Neuron (in vitro differentiated cells): ENCODE measurements around the gene JAKMIP2.
"Not testable (repeated sequence)": the region's sequence is repeated elsewhere in the genome, so short reads cannot be mapped to it uniquely, and the experiment has no call there.

Experiments used
- H2AFZ ChIP-seq: one replicate; pipeline ENCODE4 v1.6.1; 2013; ENCODE audit warnings: low read depth, mild to moderate bottlenecking, inconsistent platforms, low read length, moderate library complexity
- H3K27me3 ChIP-seq: one replicate; pipeline ENCODE4 v1.6.1; 2013; ENCODE audit warnings: low read length; ENCODE audit not compliant: insufficient read depth
- H3K36me3 ChIP-seq: one replicate; pipeline ENCODE4 v1.6.1; 2013; ENCODE audit warnings: low read length; ENCODE audit not compliant: insufficient read depth
- H3K4me1 ChIP-seq: one replicate; pipeline ENCODE4 v1.6.1; 2013; ENCODE audit warnings: low read length; ENCODE audit not compliant: insufficient read depth
- H3K4me3 ChIP-seq: 2 replicates; pipeline ENCODE4 v1.5.1; 2013; ENCODE audit warnings: mild to moderate bottlenecking, low read length, moderate library complexity
- H3K9me3 ChIP-seq: one replicate; pipeline ENCODE4 v1.6.1; 2013; ENCODE audit warnings: low read length

Gene JAKMIP2

GRCh38 chr5:147782110-147783028, at the start of gene JAKMIP2:
Gene JAKMIP2, minus strand, starts transcription at chr5:147782728. Its CDS starts 110,922 bp downstream, at chr5:147671806.
- Histone ChIP-seq H3K27me3 (no peaks in the 10 kb centered on the region), H3K9me3 (no peaks in the 10 kb centered on the region), H2AFZ (peak within 1 kb of the TSS; percentile 11), H3K4me3 (peak within 1 kb of the TSS; percentile 77), H3K4me1 (peaks cover 31% of the 10 kb centered on the region), H3K36me3 (no peaks in the 10 kb centered on the region)

GRCh38 chr5:147831465-147831864, 48.9 kb upstream of the JAKMIP2 start, which contains the start of gene SPINK1:
Gene SPINK1, minus strand, starts transcription at chr5:147831671. Its CDS starts 94 bp downstream, at chr5:147831577.
- Histone ChIP-seq H3K9me3 (no peaks in the 10 kb centered on the region), H3K27me3 (peaks cover 4% of the 10 kb centered on the region), H3K4me3 (no peak within 1 kb of the TSS), H3K36me3 (no peaks in the 10 kb centered on the region), H2AFZ (no peak within 1 kb of the TSS), H3K4me1 (no peaks in the 10 kb centered on the region)

- Histone ChIP-seq H3K4me1 (no peaks in the 10 kb centered on the region), H2AFZ (no peak overlapping the region), H3K4me3 (no peak overlapping the region), H3K36me3 (no peaks in the 10 kb centered on the region), H3K27me3 (peaks cover 2% of the 10 kb centered on the region), H3K9me3 (no peaks in the 10 kb centered on the region)
Observed at GRCh38 chr5:147830035-147830434, 47.5 kb upstream of the JAKMIP2 start.

- not testable (repeated sequence) for H3K27me3 ChIP-seq, H3K4me1 ChIP-seq, H3K9me3 ChIP-seq, H3K36me3 ChIP-seq, H3K4me3 ChIP-seq, H2AFZ ChIP-seq
Observed at GRCh38 chr5:147827017-147827416, 44.5 kb upstream of the JAKMIP2 start.

- no peak overlapping the region for H3K4me3 ChIP-seq
- H3K27me3 ChIP-seq, result peaks cover 2% of the 10 kb centered on the region
- H3K9me3 ChIP-seq, result no peaks in the 10 kb centered on the region
- H3K36me3 ChIP-seq, result no peaks in the 10 kb centered on the region
- H3K4me1 ChIP-seq, result no peaks in the 10 kb centered on the region
- H2AFZ ChIP-seq, result no peak overlapping the region
Observed at GRCh38 chr5:147826361-147826760, 43.8 kb upstream of the JAKMIP2 start.

- Histone ChIP-seq H3K36me3 (no peaks in the 10 kb centered on the region), H2AFZ (no peak overlapping the region), H3K9me3 (no peaks in the 10 kb centered on the region), H3K27me3 (no peaks in the 10 kb centered on the region), H3K4me1 (peaks cover 11% of the 10 kb centered on the region), H3K4me3 (no peak overlapping the region)
Observed at GRCh38 chr5:147822686-147823491, 40.4 kb upstream of the JAKMIP2 start.

- not testable (repeated sequence) for H3K4me3 ChIP-seq, H3K9me3 ChIP-seq, H2AFZ ChIP-seq, H3K27me3 ChIP-seq, H3K36me3 ChIP-seq
- H3K4me1 ChIP-seq, result peaks cover 11% of the 10 kb centered on the region
Observed at GRCh38 chr5:147822222-147822621, 39.7 kb upstream of the JAKMIP2 start.

GRCh38 chr5:147821766-147822165, 39.2 kb upstream of the JAKMIP2 start:
- H2AFZ ChIP-seq, result no peak overlapping the region

GRCh38 chr5:147819261-147819770, 36.8 kb upstream of the JAKMIP2 start:
- Histone ChIP-seq H3K9me3 (no peaks in the 10 kb centered on the region), H3K36me3 (no peaks in the 10 kb centered on the region), H3K27me3 (no peaks in the 10 kb centered on the region), H3K4me1 (peaks cover 11% of the 10 kb centered on the region), H3K4me3 (no peak overlapping the region), H2AFZ (no peak overlapping the region)

More at GRCh38 chr5:147821766-147822165, 39.2 kb upstream of the JAKMIP2 start:
- Histone ChIP-seq H3K27me3 (no peaks in the 10 kb centered on the region), H3K36me3 (no peaks in the 10 kb centered on the region), H3K4me1 (peaks cover 11% of the 10 kb centered on the region), H3K9me3 (no peaks in the 10 kb centered on the region), H3K4me3 (no peak overlapping the region)

GRCh38 chr5:147818290-147818689, 35.8 kb upstream of the JAKMIP2 start:
- Histone ChIP-seq H3K4me1 (peaks cover 11% of the 10 kb centered on the region), H3K9me3 (no peaks in the 10 kb centered on the region), H3K27me3 (no peaks in the 10 kb centered on the region), H2AFZ (no peak overlapping the region), H3K4me3 (no peak overlapping the region), H3K36me3 (no peaks in the 10 kb centered on the region)

- no peak overlapping the region for H3K4me3 ChIP-seq
- H3K36me3 ChIP-seq, result no peaks in the 10 kb centered on the region
- peaks cover 2% of the 10 kb centered on the region for H3K4me1 ChIP-seq
- H2AFZ ChIP-seq, result no peak overlapping the region
- H3K9me3 ChIP-seq, result no peaks in the 10 kb centered on the region
- no peaks in the 10 kb centered on the region for H3K27me3 ChIP-seq
Observed at GRCh38 chr5:147813696-147814095, 31.2 kb upstream of the JAKMIP2 start.

- H3K9me3 ChIP-seq, result no peaks in the 10 kb centered on the region
- H3K36me3 ChIP-seq, result no peaks in the 10 kb centered on the region
- H3K27me3 ChIP-seq, result no peaks in the 10 kb centered on the region
- H3K4me1 ChIP-seq, result no peaks in the 10 kb centered on the region
- no peak overlapping the region for H2AFZ ChIP-seq
- no peak overlapping the region for H3K4me3 ChIP-seq
Observed at GRCh38 chr5:147809830-147810666, 27.5 kb upstream of the JAKMIP2 start.
